ENCODE measurements around the gene RNLS. TPM values are rescaled to one million over a fixed set of nuclear protein-coding genes. Genes with fewer than 3 reads are reported as not detected.

RNLS gene
- total RNA-seq, 2 donors from 2014 or later = 21.7 to 31.8 TPM

- Histone ChIP-seq H3K4me1 (replicated peaks) (no peaks in the 10 kb centered on the region), H3K36me3 (no peaks in the 10 kb centered on the region), H3K27ac (no peak overlapping the region), H3K9me3 (no peaks in the 10 kb centered on the region), H3K27me3 (replicated peaks; ENCODE audit: insufficient read depth) (no peaks in the 10 kb centered on the region), H3K4me3 (no peak overlapping the region)
- no peak for DNase-seq (ENCODE audit: low spot score)
- no peak for TF ChIP-seq POLR2AphosphoS5 (IDR thresholded peaks at IDR 0.05)
- TF ChIP-seq, protein P1, sequence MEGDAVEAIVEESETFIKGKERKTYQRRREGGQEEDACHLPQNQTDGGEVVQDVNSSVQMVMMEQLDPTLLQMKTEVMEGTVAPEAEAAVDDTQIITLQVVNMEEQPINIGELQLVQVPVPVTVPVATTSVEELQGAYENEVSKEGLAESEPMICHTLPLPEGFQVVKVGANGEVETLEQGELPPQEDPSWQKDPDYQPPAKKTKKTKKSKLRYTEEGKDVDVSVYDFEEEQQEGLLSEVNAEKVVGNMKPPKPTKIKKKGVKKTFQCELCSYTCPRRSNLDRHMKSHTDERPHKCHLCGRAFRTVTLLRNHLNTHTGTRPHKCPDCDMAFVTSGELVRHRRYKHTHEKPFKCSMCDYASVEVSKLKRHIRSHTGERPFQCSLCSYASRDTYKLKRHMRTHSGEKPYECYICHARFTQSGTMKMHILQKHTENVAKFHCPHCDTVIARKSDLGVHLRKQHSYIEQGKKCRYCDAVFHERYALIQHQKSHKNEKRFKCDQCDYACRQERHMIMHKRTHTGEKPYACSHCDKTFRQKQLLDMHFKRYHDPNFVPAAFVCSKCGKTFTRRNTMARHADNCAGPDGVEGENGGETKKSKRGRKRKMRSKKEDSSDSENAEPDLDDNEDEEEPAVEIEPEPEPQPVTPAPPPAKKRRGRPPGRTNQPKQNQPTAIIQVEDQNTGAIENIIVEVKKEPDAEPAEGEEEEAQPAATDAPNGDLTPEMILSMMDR (IDR thresholded peaks at IDR 0.05) = no peak
- TF ChIP-seq POLR2A (IDR thresholded peaks at IDR 0.05) = no peak
- intact Hi-C loops (cut with DNase I) = no loop called here
- WGBS = 34% methylated on average over 4 of the region's 4 CpGs
Measured at GRCh38 chr10:88316292-88316861, 266.7 kb downstream of the RNLS start.

DNA sequence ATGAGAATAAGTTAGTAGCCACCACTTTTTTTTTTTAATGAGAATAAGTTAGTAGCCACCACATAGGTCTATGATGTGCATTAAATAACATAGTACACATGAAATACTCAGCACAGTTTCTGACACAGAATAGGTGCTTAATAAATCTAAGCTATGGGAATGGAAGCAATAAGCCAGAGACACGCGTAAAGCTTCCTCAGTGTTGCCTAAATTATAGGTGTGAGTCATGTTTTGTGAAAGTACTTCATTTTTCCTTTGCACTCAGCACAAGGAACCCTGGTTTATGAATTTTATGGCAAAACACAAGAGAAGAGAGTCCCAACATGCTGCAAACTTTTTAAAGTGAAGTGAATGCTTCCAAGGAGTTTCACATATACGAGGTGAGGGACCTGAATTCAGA, 267.4 kb downstream of the RNLS start:
- no peak overlapping the region for H3K27ac ChIP-seq
- intact Hi-C loops (cut with DNase I) = no loop called here
- TF ChIP-seq POLR2AphosphoS5 (IDR thresholded peaks at IDR 0.05) (no peak), POLR2A (IDR thresholded peaks at IDR 0.05) (no peak)
- TF ChIP-seq, protein P1 (IDR thresholded peaks at IDR 0.05) = no peak
- no peak for DNase-seq (ENCODE audit: low spot score)
- no peaks in the 10 kb centered on the region for H3K27me3 ChIP-seq (replicated peaks; ENCODE audit: insufficient read depth)
- no peaks in the 10 kb centered on the region for H3K4me1 ChIP-seq (replicated peaks)
- no peak overlapping the region for H3K4me3 ChIP-seq
- 78% methylated on average over 3 of the region's 3 CpGs for WGBS
- H3K9me3 ChIP-seq = no peaks in the 10 kb centered on the region
- H3K36me3 ChIP-seq = no peaks in the 10 kb centered on the region

- no peaks in the 10 kb centered on the region for H3K36me3 ChIP-seq
- no peak overlapping the region for H3K4me3 ChIP-seq
- H3K9me3 ChIP-seq = no peaks in the 10 kb centered on the region
- no peaks in the 10 kb centered on the region for H3K4me1 ChIP-seq (replicated peaks)
- no peaks in the 10 kb centered on the region for H3K27me3 ChIP-seq (replicated peaks; ENCODE audit: insufficient read depth)
- no peak overlapping the region for H3K27ac ChIP-seq
- WGBS = 72% methylated on average over 2 of the region's 2 CpGs
- intact Hi-C loops (cut with DNase I) = no loop called here
- no peak for DNase-seq (ENCODE audit: low spot score)
- TF ChIP-seq POLR2A (IDR thresholded peaks at IDR 0.05) (no peak), POLR2AphosphoS5 (IDR thresholded peaks at IDR 0.05) (no peak)
- TF ChIP-seq, protein P1 (IDR thresholded peaks at IDR 0.05) = no peak
Measured at GRCh38 chr10:88314362-88314761, 268.8 kb downstream of the RNLS start.

DNA sequence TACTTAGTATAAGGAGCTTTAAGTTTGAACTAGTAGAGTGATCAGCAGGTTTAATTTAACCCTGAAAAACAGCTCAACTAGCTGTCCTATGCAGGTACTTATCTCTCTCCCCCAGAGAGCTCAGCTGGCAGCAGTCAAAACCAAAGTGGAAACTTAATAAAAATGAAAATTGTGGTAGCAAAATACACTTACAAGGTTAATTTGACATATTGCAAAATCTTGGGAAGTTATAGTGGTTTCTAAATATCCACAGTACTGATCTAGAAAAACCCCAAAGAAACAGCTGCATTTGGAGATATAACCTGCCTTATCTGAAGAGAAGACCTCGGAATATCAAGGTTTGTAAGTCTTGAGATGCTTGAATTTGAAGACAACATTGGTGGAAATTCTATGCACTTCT, 269.2 kb downstream of the RNLS start:
- no peak overlapping the region for H3K27ac ChIP-seq
- 81% methylated on average over 1 of the region's 1 CpG for WGBS
- no peaks in the 10 kb centered on the region for H3K9me3 ChIP-seq
- no peaks in the 10 kb centered on the region for H3K4me1 ChIP-seq (replicated peaks)
- H3K4me3 ChIP-seq = no peak overlapping the region
- no peaks in the 10 kb centered on the region for H3K27me3 ChIP-seq (replicated peaks; ENCODE audit: insufficient read depth)
- DNase-seq (ENCODE audit: low spot score) = no peak
- no peaks in the 10 kb centered on the region for H3K36me3 ChIP-seq
- intact Hi-C loops (cut with DNase I) = no loop called here
- TF ChIP-seq POLR2AphosphoS5 (IDR thresholded peaks at IDR 0.05) = no peak
- TF ChIP-seq, protein P1 (IDR thresholded peaks at IDR 0.05) = no peak
- TF ChIP-seq POLR2A (IDR thresholded peaks at IDR 0.05) = no peak

- no peaks in the 10 kb centered on the region for H3K27me3 ChIP-seq (replicated peaks; ENCODE audit: insufficient read depth)
- no peaks in the 10 kb centered on the region for H3K4me1 ChIP-seq (replicated peaks)
- no peak for DNase-seq (ENCODE audit: low spot score)
- TF ChIP-seq, protein P1 (IDR thresholded peaks at IDR 0.05) = no peak
- TF ChIP-seq POLR2AphosphoS5 (IDR thresholded peaks at IDR 0.05) (no peak), POLR2A (IDR thresholded peaks at IDR 0.05) (no peak)
- no peak overlapping the region for H3K4me3 ChIP-seq
- H3K36me3 ChIP-seq = no peaks in the 10 kb centered on the region
- intact Hi-C loops (cut with DNase I) = no loop called here
- no peaks in the 10 kb centered on the region for H3K9me3 ChIP-seq
- 64% methylated on average over 2 of the region's 2 CpGs for WGBS
- H3K27ac ChIP-seq = no peak overlapping the region
Measured at GRCh38 chr10:88312855-88313254, 270.3 kb downstream of the RNLS start.
